HG03342 (cell line): ENCODE results near the gene BOD1L2.
A peak's percentile ranks its signal among the peaks of the same experiment; 100 is the strongest.

ENCODE experiments used
- ATAC-seq: cut with Tn5 transposase; IDR thresholded peaks from one replicate; pipeline ENCODE4 v1.9.1; 2021; ENCODE audit warnings: mild to moderate bottlenecking, moderate library complexity; ENCODE audit not compliant: unreplicated experiment

The BOD1L2 gene

GRCh38 chr18:57146956-57147636 lies at the start of gene BOD1L2:
Gene BOD1L2 (plus strand): TSS chr18:57147087. CDS start chr18:57147313, 226 bp downstream.
- no peak for ATAC-seq

- ATAC-seq, result no peak
These were observed 39.6 kb upstream of the BOD1L2 start for GRCh38 chr18:57107140-57107832.

GRCh38 chr18:57110290-57110689 lies 36.6 kb upstream of the BOD1L2 start:
- ATAC-seq, result no peak

- ATAC-seq, result no peak
These were observed 33.0 kb upstream of the BOD1L2 start for GRCh38 chr18:57113799-57114420.

GRCh38 chr18:57116598-57117132 lies 30.2 kb upstream of the BOD1L2 start:
- ATAC-seq, result no peak

GRCh38 chr18:57121542-57122112 lies 25.3 kb upstream of the BOD1L2 start:
- no peak for ATAC-seq

- ATAC-seq, result no peak
These were observed 23.9 kb upstream of the BOD1L2 start for GRCh38 chr18:57122936-57123510.

GRCh38 chr18:57125627-57126026 lies 21.3 kb upstream of the BOD1L2 start:
- ATAC-seq, result no peak

GRCh38 chr18:57128220-57128932 lies 18.5 kb upstream of the BOD1L2 start:
- ATAC-seq, result no peak

- ATAC-seq, result no peak
These were observed 15.8 kb upstream of the BOD1L2 start for GRCh38 chr18:57131101-57131500.

GRCh38 chr18:57131782-57132181 lies 15.1 kb upstream of the BOD1L2 start:
- no peak for ATAC-seq

GRCh38 chr18:57134618-57135135 lies 12.2 kb upstream of the BOD1L2 start:
- no peak for ATAC-seq

- no peak for ATAC-seq
These were observed 11.2 kb upstream of the BOD1L2 start for GRCh38 chr18:57135699-57136098.

- no peak for ATAC-seq
These were observed 9.0 kb upstream of the BOD1L2 start for GRCh38 chr18:57137847-57138246.

GRCh38 chr18:57141208-57142129 lies 5.4 kb upstream of the BOD1L2 start:
- no peak for ATAC-seq

- ATAC-seq, result no peak
These were observed 4.6 kb upstream of the BOD1L2 start for GRCh38 chr18:57142324-57142723.

- ATAC-seq, result no peak
These were observed 3.6 kb upstream of the BOD1L2 start for GRCh38 chr18:57143265-57143664.

- ATAC-seq, result peak; percentile 49
These were observed 1.4 kb downstream of the BOD1L2 start for GRCh38 chr18:57148263-57148662.

GRCh38 chr18:57149051-57149450 lies 2.2 kb downstream of the BOD1L2 start:
- no peak for ATAC-seq
